ENCODE data around the gene BABAM2.
"Not testable (repeated sequence)": the region's sequence is repeated elsewhere in the genome, so short reads cannot be mapped to it uniquely, and the experiment has no call there.

BABAM2 gene

GRCh38 chr2:27996156-27996922, 105.8 kb downstream of the BABAM2 start:
- no peak for TF ChIP-seq CTCF (IDR thresholded peaks at IDR 0.05; ENCODE audit: low read depth, low read length)
- no peak for DNase-seq (ENCODE audit: low read depth in 2 of 2)

GRCh38 chr2:28000287-28000686, 109.8 kb downstream of the BABAM2 start:
- no peak for DNase-seq (ENCODE audit: low read depth in 2 of 2)
- no peak for TF ChIP-seq CTCF (IDR thresholded peaks at IDR 0.05; ENCODE audit: low read depth, low read length)
- no peak overlapping the region for H3K4me3 ChIP-seq (replicated peaks in 1 of 2; ENCODE audit: low read depth in 2 of 2, low read length in 2 of 2)

More at GRCh38 chr2:27996156-27996922, 105.8 kb downstream of the BABAM2 start:
- H3K4me3 ChIP-seq (replicated peaks in 1 of 2; ENCODE audit: low read depth in 2 of 2, low read length in 2 of 2), result no peak overlapping the region

GRCh38 chr2:28002181-28002580, 111.7 kb downstream of the BABAM2 start:
- DNase-seq (ENCODE audit: low read depth in 2 of 2), result no peak
- H3K4me3 ChIP-seq (replicated peaks in 1 of 2; ENCODE audit: low read depth in 2 of 2, low read length in 2 of 2), result no peak overlapping the region
- TF ChIP-seq CTCF (IDR thresholded peaks at IDR 0.05; ENCODE audit: low read depth, low read length), result no peak

GRCh38 chr2:28004086-28004485, 113.6 kb downstream of the BABAM2 start:
- H3K4me3 ChIP-seq (replicated peaks in 1 of 2; ENCODE audit: low read depth in 2 of 2, low read length in 2 of 2), result no peak overlapping the region
- DNase-seq (ENCODE audit: low read depth in 2 of 2), result peak; percentile 77 to 89
- no peak for TF ChIP-seq CTCF (IDR thresholded peaks at IDR 0.05; ENCODE audit: low read depth, low read length)

- no peak overlapping the region for H3K4me3 ChIP-seq (replicated peaks in 1 of 2; ENCODE audit: low read depth in 2 of 2, low read length in 2 of 2)
- TF ChIP-seq CTCF (IDR thresholded peaks at IDR 0.05; ENCODE audit: low read depth, low read length), result no peak
- peak; percentile 17 to 53 for DNase-seq (ENCODE audit: low read depth in 2 of 2)
Observed at GRCh38 chr2:28009732-28010131, 119.2 kb downstream of the BABAM2 start.

GRCh38 chr2:28011322-28011737, 120.8 kb downstream of the BABAM2 start:
- H3K4me3 ChIP-seq (replicated peaks in 1 of 2; ENCODE audit: low read depth in 2 of 2, low read length in 2 of 2), result no peak overlapping the region
- DNase-seq (ENCODE audit: low read depth in 2 of 2), result no peak
- no peak for TF ChIP-seq CTCF (IDR thresholded peaks at IDR 0.05; ENCODE audit: low read depth, low read length)

GRCh38 chr2:28018474-28018873, 127.9 kb downstream of the BABAM2 start:
- DNase-seq (ENCODE audit: low read depth in 2 of 2); H3K4me3 ChIP-seq (replicated peaks in 1 of 2; ENCODE audit: low read depth in 2 of 2, low read length in 2 of 2): not testable (repeated sequence)

- DNase-seq (ENCODE audit: low read depth in 2 of 2); H3K4me3 ChIP-seq (replicated peaks in 1 of 2; ENCODE audit: low read depth in 2 of 2, low read length in 2 of 2): not testable (repeated sequence)
Observed at GRCh38 chr2:28019521-28019920, 129.0 kb downstream of the BABAM2 start.

Measured in cardiac fibroblast (primary cell).